Smooth muscle cell (in vitro differentiated cells): Measurements from ENCODE around the gene MCOLN2. TPM values are rescaled to one million over a fixed set of nuclear protein-coding genes. Genes with fewer than 3 reads are reported as not detected.
"Not testable (repeated sequence)": the region's sequence is repeated elsewhere in the genome, so short reads cannot be mapped to it uniquely, and the experiment has no call there.

Source experiments
- DNase-seq: peaks from one replicate; lab custom pipeline; 2025; ENCODE audit not compliant: unreplicated experiment; lab: John Stamatoyannopoulos, UW
- H2AFZ ChIP-seq: fragments of 200-600 bp; sonication (generic); 2 replicates; pipeline ENCODE4 v1.6.0; 2016; ENCODE audit warnings: antibody characterized with exemption, low read depth, mild to moderate bottlenecking
- H3F3A ChIP-seq: fragments of 200-600 bp; sonication (generic); 2 replicates; pipeline ENCODE4 v1.6.0; 2017; ENCODE audit warnings: antibody characterized with exemption, low read depth
- H3K27ac ChIP-seq: fragments of 200-600 bp; sonication (generic); 2 replicates; pipeline ENCODE4 v1.5.1; 2016; ENCODE audit warnings: low read depth, mild to moderate bottlenecking
- H3K27me3 ChIP-seq: fragments of 200-600 bp; sonication (generic); 2 replicates; pipeline ENCODE4 v1.6.1; 2016; ENCODE audit warnings: low read depth, mild to moderate bottlenecking
- H3K36me3 ChIP-seq: fragments of 200-600 bp; sonication (generic); 2 replicates; pipeline ENCODE4 v1.5.1; 2016; ENCODE audit warnings: low read depth
- H3K4me1 ChIP-seq: fragments of 200-600 bp; sonication (generic); 2 replicates; pipeline ENCODE4 v1.5.1; 2016; ENCODE audit warnings: low read depth
- H3K4me2 ChIP-seq: fragments of 200-600 bp; sonication (generic); 2 replicates; pipeline ENCODE4 v1.6.0; 2016; ENCODE audit warnings: mild to moderate bottlenecking
- H3K4me3 ChIP-seq: fragments of 200-600 bp; sonication (generic); 2 replicates; pipeline ENCODE4 v1.5.1; 2016; ENCODE audit warnings: mild to moderate bottlenecking
- H3K79me2 ChIP-seq: fragments of 200-600 bp; sonication (generic); 2 replicates; pipeline ENCODE4 v1.6.0; 2016; ENCODE audit warnings: low read depth, mild to moderate bottlenecking
- H3K9ac ChIP-seq: fragments of 200-600 bp; sonication (generic); 2 replicates; pipeline ENCODE4 v1.6.0; 2016; ENCODE audit warnings: low read depth
- H3K9me3 ChIP-seq: fragments of 200-600 bp; sonication (generic); replicated peaks from 2 replicates; pipeline ENCODE4 v1.5.1; 2016; ENCODE audit warnings: low read depth
- H4K20me1 ChIP-seq: fragments of 200-600 bp; sonication (generic); 2 replicates; pipeline ENCODE4 v1.6.0; 2016; ENCODE audit warnings: low read depth
- WGBS: methylation state at CpG from one replicate; pipeline ENCODE4 v1.1.7; 2016; ENCODE audit warnings: low lambda C conversion rate; 5-methylcytosine and 5-hydroxymethylcytosine counted together
- polyA plus RNA-seq: library from polyadenylated mRNA; unstranded; fragments of >200 nt; fragmentation: Nextera tagmentation; extraction: Ambion mirVana; gene quantifications from 2 replicates; pipeline ENCODE4 v1.2.1, GENCODE V29; 2016
- total RNA-seq: library from RNA; depleted of rRNA; stranded (reverse); fragments of >200 nt; gene quantifications from 2 replicates; pipeline ENCODE4 v1.2.3, GENCODE V29; 2014
- TF ChIP-seq, protein P1 (sequence below): fragments of 200-600 bp; sonication (generic); IDR thresholded peaks from 2 replicates; pipeline ENCODE4 v1.5.1; 2017; ENCODE audit warnings: borderline replicate concordance, mild to moderate bottlenecking, antibody characterized with exemption; ENCODE audit not compliant: insufficient read depth, poor library complexity, severe bottlenecking

Gene MCOLN2
- total and polyA plus RNA-seq, 2 experiments from 2014 or later: not detected

DNA sequence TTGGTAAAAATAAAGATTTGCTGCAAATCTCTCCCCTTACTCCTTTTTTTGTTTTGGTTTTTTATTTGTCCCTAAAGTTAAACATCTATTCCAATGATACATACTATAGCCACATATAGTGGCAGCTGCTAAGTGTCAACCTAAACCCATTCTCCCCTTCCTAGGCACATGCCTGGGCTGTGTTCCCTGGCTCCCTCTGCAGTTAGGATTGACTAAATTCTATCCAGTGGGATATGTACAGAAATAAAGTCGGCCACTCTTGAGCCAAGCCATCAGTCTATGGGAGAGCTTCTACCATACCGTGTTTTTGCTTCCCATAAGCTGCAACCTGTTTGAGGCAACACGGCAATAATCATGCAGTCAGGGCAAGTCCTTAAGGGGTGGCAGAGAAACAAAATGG is 27.8 kb upstream of the MCOLN2 start:
- Histone ChIP-seq H3F3A (no peaks in the 10 kb centered on the region), H3K9me3 (no peaks in the 10 kb centered on the region), H2AFZ (no peak overlapping the region)

DNA sequence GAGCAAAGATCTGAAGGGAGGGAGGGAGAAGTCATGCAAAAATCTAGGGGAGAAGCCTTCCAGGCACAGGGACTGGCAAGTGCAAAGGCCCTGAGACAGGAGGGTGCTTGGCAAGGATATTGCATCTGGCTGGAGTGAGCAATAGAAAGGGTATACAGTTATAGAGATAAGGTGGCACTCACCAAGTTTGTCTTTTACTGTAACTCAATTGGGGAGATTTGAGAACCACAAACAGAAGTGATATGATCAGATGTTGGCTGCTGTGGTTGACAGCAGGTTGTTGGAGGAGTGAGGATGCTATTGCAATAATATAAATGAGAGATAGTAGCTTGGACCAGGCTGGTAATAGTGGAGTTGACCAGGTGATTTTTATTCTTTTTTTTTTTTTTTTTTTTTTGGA is 25.8 kb upstream of the MCOLN2 start:
- no peak overlapping the region for H3K27ac ChIP-seq
- H3K4me3 ChIP-seq: no peak overlapping the region
- H2AFZ ChIP-seq: no peak overlapping the region
- no peaks in the 10 kb centered on the region for H3K36me3 ChIP-seq
- H3K9me3 ChIP-seq: no peaks in the 10 kb centered on the region
- no peaks in the 10 kb centered on the region for H3K27me3 ChIP-seq
- no peak overlapping the region for H3K9ac ChIP-seq
- H3F3A ChIP-seq: no peaks in the 10 kb centered on the region
- DNase-seq: no peak
- H3K4me2 ChIP-seq: no peak overlapping the region
- no peaks in the 10 kb centered on the region for H3K79me2 ChIP-seq
- TF ChIP-seq, protein P1, sequence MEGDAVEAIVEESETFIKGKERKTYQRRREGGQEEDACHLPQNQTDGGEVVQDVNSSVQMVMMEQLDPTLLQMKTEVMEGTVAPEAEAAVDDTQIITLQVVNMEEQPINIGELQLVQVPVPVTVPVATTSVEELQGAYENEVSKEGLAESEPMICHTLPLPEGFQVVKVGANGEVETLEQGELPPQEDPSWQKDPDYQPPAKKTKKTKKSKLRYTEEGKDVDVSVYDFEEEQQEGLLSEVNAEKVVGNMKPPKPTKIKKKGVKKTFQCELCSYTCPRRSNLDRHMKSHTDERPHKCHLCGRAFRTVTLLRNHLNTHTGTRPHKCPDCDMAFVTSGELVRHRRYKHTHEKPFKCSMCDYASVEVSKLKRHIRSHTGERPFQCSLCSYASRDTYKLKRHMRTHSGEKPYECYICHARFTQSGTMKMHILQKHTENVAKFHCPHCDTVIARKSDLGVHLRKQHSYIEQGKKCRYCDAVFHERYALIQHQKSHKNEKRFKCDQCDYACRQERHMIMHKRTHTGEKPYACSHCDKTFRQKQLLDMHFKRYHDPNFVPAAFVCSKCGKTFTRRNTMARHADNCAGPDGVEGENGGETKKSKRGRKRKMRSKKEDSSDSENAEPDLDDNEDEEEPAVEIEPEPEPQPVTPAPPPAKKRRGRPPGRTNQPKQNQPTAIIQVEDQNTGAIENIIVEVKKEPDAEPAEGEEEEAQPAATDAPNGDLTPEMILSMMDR: no peak
- H3K4me1 ChIP-seq: no peaks in the 10 kb centered on the region
- no peaks in the 10 kb centered on the region for H4K20me1 ChIP-seq

More for the DNA sequence above, 27.8 kb upstream of the MCOLN2 start:
- TF ChIP-seq, protein P1: no peak
- H4K20me1 ChIP-seq: no peaks in the 10 kb centered on the region
- H3K4me3 ChIP-seq: no peak overlapping the region
- no peaks in the 10 kb centered on the region for H3K27me3 ChIP-seq
- H3K4me1 ChIP-seq: no peaks in the 10 kb centered on the region
- no peak for DNase-seq
- H3K79me2 ChIP-seq: no peaks in the 10 kb centered on the region
- H3K36me3 ChIP-seq: no peaks in the 10 kb centered on the region
- no peak overlapping the region for H3K9ac ChIP-seq
- WGBS: 93% methylated on average over 3 of the region's 3 CpGs
- no peak overlapping the region for H3K4me2 ChIP-seq
- no peak overlapping the region for H3K27ac ChIP-seq

DNA sequence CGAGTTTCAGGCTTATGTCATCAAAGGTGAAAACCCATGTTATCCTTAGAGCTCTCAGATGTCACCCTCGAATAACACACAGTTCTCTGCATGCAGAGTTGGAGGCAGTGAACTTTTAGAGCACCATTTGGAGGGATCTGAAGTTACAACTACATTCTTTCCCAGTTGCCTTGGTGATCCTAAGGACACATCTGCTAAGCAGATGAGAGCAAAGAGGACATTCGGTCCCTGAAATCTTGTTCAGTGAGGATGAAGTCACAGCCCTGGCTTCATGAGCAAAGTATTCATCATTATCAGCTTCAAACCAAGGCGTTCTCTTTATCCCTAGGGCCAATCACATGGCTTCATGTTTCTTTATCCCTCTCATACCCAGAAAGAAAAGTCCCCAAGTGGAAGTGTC is 23.1 kb upstream of the MCOLN2 start:
- no peaks in the 10 kb centered on the region for H3K36me3 ChIP-seq

DNA sequence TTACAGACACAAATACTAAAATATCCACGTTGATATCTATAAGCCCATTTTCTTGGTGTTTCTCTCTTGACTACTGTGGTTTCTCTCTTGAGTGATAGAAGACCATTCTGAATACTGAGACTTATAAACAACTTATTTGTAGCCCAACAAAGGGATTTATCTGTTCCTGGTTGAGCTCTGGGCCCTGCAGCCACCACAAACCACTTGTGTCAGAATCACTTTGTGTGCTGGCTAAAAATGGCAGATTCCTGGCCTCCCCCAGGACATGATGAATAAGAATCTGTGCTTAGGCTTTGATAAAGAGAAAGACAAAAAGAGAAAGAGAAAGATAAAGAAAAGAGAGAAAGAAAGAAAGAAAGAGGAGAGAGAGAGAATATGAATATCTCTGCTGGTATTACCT is 18.9 kb upstream of the MCOLN2 start:
- no peak overlapping the region for H3K9ac ChIP-seq
- no peaks in the 10 kb centered on the region for H3K79me2 ChIP-seq
- no peak overlapping the region for H3K27ac ChIP-seq
- H3K36me3 ChIP-seq: no peaks in the 10 kb centered on the region
- H3K9me3 ChIP-seq: no peaks in the 10 kb centered on the region
- no peak overlapping the region for H3K4me2 ChIP-seq
- no peak for DNase-seq
- H2AFZ ChIP-seq: no peak overlapping the region
- no peaks in the 10 kb centered on the region for H3K4me1 ChIP-seq
- H3K4me3 ChIP-seq: no peak overlapping the region
- TF ChIP-seq, protein P1: no peak
- WGBS: 93% methylated on average over 1 of the region's 1 CpG
- H4K20me1 ChIP-seq: no peaks in the 10 kb centered on the region
- H3F3A ChIP-seq: no peaks in the 10 kb centered on the region
- no peaks in the 10 kb centered on the region for H3K27me3 ChIP-seq

More for the DNA sequence above, 23.1 kb upstream of the MCOLN2 start:
- no peaks in the 10 kb centered on the region for H3K4me1 ChIP-seq
- TF ChIP-seq, protein P1: no peak
- no peaks in the 10 kb centered on the region for H3K27me3 ChIP-seq
- no peaks in the 10 kb centered on the region for H3K79me2 ChIP-seq
- no peaks in the 10 kb centered on the region for H4K20me1 ChIP-seq
- 71% methylated on average over 4 of the region's 4 CpGs for WGBS
- H3K9me3 ChIP-seq: no peaks in the 10 kb centered on the region
- no peak overlapping the region for H3K9ac ChIP-seq
- no peak for DNase-seq
- H3K4me3 ChIP-seq: no peak overlapping the region
- H3F3A ChIP-seq: no peaks in the 10 kb centered on the region
- H3K27ac ChIP-seq: no peak overlapping the region
- H3K4me2 ChIP-seq: no peak overlapping the region
- no peak overlapping the region for H2AFZ ChIP-seq

DNA sequence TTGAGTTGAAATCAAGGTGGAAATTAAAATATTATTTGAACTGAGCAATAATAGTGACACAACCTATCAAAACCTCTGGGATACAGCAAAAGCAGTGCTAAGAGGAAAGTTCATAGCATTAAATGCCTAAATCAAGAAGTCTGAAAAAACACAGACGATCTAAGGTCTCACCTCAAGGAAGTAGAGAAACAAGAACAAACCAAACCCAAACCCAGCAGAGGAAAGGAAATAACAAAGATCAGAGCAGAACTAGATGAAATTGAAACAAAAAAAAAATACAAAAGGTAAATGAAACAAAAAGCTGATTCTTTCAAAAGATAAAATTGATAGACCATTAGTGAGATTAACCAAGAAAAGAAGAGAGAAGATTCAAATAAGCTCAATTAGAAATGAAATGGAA is 8.7 kb upstream of the MCOLN2 start:
- peaks cover 22% of the 10 kb centered on the region for H3K27me3 ChIP-seq
- H2AFZ ChIP-seq, H3K4me1 ChIP-seq, H3K9me3 ChIP-seq, H3K9ac ChIP-seq, H3K79me2 ChIP-seq, H3F3A ChIP-seq, H3K27ac ChIP-seq, H3K4me2 ChIP-seq, H3K4me3 ChIP-seq, DNase-seq, H3K36me3 ChIP-seq, H4K20me1 ChIP-seq: not testable (repeated sequence)
- 83% methylated on average over 1 of the region's 1 CpG for WGBS
